ENCODE measurements around the gene BIRC6.
"Not testable (repeated sequence)": the region's sequence is repeated elsewhere in the genome, so short reads cannot be mapped to it uniquely, and the experiment has no call there.

- not testable (repeated sequence) for TF ChIP-seq CTCF, POLR2A (IDR thresholded peaks at IDR 0.05)
Observed at GRCh38 chr2:32329180-32329980, 27.4 kb upstream of the BIRC6 start.

All from heart left ventricle (tissue), 13 donors.